ENCODE results near the gene EXD3. TPM values are rescaled to one million over a fixed set of nuclear protein-coding genes. Genes with fewer than 3 reads are reported as not detected.
"Not testable (repeated sequence)": the region's sequence is repeated elsewhere in the genome, so short reads cannot be mapped to it uniquely, and the experiment has no call there.

The EXD3 gene
- total RNA-seq, 1 donor from 2014 or later, result 7.6 TPM

DNA sequence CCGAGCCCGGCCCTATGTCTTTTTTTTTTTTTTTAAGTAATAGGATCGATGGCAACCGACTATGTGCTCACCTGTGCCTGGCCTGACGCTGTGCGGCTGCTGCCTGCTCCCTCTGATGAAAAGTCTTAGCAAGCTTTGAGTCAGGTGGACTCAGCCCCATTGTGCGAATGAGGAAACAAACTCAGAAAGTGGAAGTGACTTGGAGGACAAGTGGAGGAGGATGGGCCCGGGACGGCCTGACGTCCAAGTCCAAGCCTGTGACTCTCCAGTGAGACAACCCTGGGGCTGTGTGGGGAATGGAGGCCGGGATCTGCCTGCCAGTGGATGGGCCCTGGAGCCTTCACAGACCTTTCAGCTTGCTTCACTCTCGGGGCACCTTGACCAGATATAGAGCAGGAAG, 57.9 kb downstream of the EXD3 start:
- no peak for DNase-seq

GRCh38 chr9:137359850-137360249, 63.1 kb downstream of the EXD3 start:
- DNase-seq, result no peak

DNA sequence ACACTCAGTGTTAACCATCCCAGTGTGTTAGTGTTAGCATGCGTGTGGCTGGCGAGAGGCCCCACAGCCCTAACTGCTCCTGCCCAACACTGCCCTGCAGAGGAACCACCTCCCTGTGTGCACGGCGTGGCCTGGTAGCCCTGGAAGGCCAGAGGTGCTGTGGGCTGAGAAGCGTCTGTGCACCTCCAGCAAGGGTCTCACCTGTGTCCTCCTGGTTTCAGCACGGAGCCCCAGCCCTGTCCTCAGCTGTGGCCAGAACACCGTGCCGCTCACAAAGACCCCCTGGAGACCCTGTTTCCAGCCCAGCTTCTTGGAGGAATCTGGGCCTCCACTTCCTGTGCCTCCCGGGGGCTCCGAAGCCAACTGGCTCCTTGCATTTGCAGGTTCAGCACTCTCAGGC, 64.8 kb downstream of the EXD3 start:
- no peak for DNase-seq

DNA sequence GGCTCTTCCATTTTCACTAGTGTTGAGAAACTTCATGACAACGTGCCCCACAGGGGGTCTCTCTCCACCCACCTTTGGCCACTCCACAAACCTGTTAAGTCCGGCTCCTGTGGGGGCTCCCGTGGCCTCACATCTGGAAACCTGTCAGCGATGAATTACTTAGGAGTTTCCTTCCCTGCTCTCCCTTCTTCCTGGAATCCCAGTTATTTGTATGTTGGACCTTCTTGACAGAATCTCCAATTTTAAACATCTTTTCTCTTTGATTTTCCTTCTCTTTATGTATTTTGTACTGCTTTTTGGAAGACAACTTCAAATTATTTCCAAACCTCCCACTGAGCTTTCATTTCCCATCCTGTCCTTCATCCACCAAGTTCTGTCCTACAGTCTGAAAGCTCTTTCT, 65.8 kb downstream of the EXD3 start:
- no peak for DNase-seq

DNA sequence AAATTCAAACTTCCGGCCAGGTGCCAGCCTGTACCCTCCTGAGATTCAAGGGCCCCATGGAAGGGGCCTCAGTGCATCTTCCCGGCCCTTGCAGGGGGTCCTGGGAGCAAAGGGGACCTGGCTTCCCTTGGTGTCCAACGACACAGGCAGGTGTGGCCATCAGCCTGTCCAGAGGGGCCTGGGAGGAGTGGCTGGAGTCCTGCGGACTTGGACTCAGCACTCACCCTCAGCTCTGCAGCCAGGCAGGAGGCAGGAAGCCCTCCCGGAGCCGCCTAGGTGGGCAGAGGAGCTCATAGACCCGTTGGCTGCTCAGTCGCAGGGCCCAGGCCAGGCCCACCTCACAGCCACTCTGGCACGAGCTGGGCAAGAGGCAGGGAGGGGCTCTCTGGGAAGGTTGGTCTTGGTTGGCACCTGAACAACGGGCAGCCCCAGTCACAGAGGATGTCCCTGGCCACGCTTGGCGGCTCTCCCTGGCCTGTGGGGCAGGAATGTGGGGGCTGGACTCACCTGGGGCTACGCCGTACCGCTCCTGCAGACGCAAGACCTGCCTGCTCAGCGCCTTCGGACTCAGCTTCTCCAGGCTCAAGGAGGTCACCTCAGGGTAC, 67.1 kb downstream of the EXD3 start:
- DNase-seq, result no peak

GRCh38 chr9:137354845-137355760, 67.9 kb downstream of the EXD3 start:
- DNase-seq, result no peak

- no peak for DNase-seq
These were observed 68.7 kb downstream of the EXD3 start for GRCh38 chr9:137354153-137354844.

GRCh38 chr9:137353223-137354152, 69.5 kb downstream of the EXD3 start:
- no peak for DNase-seq

GRCh38 chr9:137352511-137353222, 70.3 kb downstream of the EXD3 start:
- no peak for DNase-seq

DNA sequence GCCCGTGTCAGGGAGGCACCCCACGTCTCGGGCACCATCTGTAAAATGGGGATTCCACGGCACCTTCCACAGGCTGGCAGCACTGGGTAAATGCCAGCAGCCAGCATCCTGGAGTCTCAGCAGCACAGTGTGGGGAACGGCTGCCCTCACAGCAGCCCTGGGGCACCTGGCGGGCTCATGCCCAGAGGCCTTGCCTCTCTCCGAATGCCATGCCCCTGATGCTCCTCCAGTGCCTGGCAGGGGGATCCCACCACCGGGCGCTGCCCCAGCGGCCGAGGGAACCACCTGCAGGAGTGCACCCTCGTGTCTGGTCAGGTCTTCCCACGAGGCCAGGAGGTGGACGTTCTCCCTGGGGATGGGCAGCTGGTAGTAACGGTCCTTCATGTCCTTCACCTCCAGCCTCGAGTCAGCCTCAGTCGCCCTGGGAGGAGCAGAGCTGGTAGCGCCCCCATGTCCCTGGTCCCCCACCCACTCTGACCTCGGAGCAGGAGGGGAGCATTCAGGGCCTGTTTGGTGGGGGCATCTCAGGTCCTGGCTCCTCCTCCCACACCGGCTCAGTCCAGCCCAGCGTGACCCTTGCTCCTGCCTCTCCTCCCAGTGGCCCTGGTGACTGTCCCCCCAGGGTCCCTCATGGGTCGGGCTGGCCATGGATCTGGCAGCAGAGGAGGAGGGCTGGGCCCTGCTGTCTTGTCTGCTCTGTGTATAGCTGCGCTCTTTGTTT, 71.0 kb downstream of the EXD3 start:
- DNase-seq, result no peak

- DNase-seq, result no peak
These were observed 72.0 kb downstream of the EXD3 start for GRCh38 chr9:137350696-137351584.

DNA sequence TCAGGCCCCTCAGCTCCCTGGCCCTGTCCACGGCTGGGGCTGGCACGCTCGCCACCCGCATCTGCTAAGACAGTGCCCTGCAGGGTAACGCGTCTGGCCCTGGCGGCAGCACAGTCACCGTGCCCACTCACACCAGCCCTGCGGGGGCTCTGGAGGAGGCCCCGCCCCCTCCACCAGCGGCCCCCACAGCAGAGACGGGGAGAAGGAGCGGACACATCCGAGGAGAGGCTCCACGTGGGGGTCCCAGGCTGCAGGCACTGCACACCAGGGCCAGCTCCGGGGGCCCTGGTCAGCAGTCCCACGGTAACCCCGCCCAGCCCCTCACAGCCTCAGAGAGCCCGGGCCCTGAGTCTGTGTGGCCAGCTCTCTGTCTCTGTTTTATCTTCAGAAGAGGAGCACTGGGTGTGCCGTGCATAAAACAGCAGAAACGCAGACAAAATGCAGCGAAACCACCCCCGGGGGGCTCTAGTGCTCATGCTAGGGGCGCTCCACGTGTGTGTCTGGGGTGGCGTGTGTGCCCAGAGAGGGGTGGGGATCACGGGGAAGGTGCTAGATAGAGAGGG, 73.4 kb downstream of the EXD3 start:
- DNase-seq, result no peak

DNA sequence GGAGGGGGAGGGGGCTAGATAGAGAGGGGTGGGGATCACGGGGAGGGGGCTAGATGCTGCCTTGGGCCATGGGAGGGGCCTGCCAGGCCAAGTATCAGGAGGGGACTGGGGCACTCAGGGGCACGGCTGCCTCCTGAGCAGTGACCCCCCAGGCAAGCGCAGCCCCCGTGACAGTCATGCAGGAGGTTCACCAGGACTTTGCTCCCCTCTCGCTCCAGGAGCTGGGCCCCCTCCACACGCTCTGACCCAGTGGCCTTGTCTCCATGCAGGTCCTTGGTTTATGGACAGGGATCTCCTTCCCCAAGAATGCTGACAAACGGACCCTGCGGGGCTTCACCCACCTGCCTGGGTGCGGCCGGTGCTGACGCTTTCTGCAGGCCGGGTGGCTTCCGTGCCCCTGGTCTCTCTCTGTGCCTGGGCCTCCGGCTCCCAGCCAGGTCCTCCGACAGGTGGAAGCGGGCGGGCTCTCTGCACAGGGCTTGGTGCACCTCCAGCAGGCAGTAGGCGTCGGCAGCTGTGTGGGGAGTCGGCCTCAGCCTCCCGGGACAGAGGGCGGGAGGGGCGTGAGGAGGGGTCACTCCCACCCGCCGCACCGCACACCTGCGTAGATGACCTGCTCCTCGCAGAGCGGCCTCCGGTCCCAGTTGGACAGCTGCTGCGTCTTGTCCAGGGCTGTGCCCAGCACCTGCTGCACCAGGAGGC, 74.0 kb downstream of the EXD3 start:
- DNase-seq, result no peak

DNA sequence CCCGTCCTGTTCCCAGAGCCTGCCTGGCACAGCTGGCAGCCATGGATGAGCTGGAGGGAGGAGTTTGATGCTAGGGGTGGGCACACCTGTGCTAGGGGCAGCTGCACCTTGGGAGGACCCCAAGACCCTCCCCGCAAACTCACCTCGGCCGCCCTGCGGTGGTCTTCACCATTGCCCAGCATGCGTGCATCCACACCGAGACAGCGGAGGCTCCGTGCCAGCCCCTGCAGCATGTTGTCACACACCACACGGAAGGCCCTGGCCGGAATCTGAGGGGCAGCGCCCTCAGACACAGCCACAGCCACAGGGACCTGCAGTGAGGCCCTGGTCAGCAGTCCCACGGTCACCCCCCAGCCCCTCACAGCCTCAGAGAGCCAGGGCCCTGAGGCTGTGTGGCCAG, 75.0 kb downstream of the EXD3 start:
- no peak for DNase-seq

GRCh38 chr9:137342482-137342881, 80.5 kb downstream of the EXD3 start:
- no peak for DNase-seq

DNA sequence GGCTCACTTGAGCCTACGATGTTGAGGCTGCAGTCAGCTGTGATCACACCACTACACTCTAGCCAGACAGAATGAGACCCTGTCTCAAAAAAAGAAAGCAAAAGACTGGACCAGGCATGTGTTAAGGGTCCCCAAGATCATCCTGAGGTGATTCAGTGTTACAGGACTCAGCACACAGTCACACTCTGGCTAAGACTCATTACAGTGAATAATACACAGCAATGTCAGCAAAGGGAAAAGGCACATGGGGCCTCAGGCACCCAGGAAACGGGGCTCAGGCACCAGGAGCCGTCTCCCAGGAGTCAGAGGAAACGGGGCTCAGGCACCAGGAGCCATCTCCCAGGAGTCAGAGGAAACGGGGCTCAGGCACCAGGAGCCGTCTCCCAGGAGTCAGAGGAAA, 81.7 kb downstream of the EXD3 start:
- no peak for DNase-seq

- DNase-seq, result not testable (repeated sequence)
These were observed 83.0 kb downstream of the EXD3 start for GRCh38 chr9:137339908-137340462.
